ENCODE measurements around the gene ALG5.

Gene ALG5

DNA sequence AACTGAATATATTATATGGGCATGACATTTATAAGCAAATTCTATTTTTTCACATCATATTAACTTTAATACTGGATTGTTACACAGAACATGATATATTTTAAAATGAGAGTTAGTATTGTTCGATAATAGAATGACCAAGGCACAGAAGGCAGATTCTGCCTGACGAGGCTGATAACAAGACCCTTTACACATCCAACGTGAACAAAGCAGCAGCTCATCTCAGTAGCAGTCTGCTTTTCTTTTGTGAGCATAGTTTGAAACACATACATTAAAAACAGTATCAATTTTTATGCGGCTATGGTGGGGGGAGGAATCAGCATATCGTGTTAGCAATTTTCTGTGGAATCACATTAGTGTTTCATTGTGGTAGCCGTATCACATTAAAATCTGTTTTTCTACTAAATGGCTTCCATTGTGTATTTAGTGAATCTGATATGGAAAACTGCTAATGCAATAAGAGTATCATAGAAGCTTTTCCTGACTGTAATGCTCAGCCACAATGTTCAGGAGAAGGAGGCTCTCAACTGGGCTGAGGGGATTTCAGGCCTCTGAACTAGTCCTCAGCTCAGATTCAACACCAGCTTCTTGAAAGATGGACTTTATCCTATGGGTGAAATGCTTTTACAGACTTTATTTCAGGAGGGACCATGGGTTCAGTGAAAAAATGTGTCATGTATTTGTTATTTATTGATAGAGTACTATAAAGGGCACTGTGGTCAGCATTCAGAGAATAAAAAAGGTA lies 83.1 kb downstream of the ALG5 start:
- no peak for DNase-seq (ENCODE audit: low read depth in 2 of 3, low spot score in 1 of 3)

DNA sequence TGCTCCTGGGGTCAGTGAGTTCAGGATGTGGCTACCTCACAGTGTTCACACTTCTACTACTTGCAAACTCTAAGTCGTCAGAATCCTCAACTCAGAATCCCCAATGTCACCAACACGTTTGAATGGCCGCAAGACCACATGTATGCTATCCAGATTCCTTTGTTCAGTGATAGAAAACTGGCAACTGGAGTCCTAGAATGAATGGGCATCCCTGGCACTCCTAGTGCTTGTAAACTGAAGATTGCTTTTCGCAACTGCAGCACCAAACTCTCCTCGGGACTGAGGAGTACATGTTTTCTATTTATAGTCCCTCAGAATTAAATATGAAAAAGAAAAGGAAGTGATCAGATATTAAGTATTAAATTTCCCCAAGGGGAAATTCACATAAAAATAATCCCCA lies 84.0 kb downstream of the ALG5 start:
- DNase-seq (ENCODE audit: low read depth in 2 of 3, low spot score in 1 of 3), result no peak

DNA sequence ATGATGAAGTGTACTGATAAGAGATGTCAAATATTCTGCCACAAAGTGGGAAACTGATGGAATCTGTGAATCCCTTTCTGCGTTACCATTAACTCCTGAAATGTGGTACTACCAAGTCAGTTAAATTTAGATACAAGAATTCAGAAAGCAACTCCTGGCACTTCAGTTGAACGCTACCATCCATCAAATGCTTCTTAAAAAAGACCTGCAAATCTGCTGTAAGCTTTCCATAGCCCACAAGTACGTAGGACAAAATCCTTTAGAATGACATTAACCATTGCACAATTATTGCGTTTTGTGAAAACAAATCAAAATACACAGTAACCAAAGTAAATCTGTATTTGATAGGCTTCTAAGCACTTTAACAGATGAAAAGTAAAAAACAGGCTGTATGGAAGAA lies 84.5 kb downstream of the ALG5 start:
- DNase-seq (ENCODE audit: low read depth in 2 of 3, low spot score in 1 of 3), result no peak

DNA sequence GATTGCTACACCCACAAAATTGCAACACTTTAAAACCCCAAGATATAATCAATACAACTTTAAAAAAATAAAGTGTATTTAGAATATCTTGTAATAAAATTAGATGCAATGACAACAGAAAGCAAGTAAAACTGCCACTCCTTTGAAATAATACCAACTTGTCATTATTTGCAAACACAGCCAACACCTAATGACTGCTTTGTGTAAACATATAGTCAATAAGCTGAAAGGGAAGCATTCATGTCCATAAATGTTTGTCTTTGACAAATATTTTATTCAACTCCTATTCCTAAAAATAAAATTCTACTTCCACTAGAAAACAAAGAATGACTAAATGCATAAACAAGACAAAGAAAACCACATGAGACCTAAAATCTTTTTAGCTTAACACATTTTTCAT lies 85.7 kb downstream of the ALG5 start:
- no peak for DNase-seq (ENCODE audit: low read depth in 2 of 3, low spot score in 1 of 3)

DNA sequence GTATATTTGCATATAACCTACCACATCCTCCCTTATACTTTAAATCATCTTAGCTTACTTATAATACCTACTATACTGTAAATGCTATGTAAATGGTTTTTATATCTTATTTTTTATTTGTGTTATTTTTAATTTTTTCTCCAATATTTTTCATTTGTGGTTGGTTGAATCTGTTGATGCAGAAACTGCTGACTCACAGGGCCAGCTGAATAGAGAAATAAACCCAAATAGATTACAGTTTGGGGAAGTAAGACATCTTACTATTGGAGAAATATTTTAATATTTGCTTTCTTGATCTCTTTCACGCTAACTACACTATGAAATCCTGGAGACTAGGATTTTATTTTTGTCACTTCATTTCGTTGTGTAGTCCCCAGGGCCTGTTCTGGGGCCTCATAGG lies 86.2 kb downstream of the ALG5 start:
- no peak for DNase-seq (ENCODE audit: low read depth in 2 of 3, low spot score in 1 of 3)

DNA sequence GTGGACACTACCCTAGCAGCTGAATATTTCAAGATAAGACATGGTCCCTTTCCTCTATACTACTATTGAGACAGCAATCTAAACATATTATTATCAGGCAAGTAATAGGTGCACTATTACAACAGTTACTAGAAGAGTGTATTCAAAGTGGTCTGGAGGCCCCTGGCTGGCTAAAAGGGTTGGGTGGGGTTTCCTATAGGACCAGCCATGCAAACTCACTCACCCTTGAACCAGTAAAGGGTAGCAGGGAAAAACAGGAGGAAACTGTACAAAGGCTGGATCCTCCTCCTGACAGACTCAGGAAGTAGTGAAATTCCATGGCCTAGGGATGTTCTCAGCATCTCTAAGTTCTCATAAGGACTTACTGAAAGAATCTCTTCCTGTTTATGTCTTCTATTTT lies 86.8 kb downstream of the ALG5 start:
- DNase-seq (ENCODE audit: low read depth in 2 of 3, low spot score in 1 of 3), result no peak

DNA sequence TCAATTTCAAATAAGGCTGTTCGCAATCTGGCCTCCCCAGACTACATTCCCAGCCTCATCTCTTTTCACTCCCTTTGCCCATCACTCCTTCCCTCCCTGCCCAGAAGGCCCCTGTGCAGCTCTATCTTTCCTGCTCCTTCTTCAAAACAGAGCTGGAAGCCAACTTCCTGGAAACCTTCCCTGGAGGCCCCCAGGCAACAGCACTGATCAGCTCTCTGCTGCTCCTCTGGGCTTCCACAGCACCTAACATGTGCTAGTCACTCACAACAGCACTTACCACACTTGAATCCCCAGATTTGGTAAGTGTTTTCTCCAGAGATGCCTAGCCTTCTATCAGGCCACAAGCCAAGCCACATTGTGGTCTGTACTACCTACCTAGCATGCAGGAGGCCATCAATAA lies 88.6 kb downstream of the ALG5 start:
- no peak for DNase-seq (ENCODE audit: low read depth in 2 of 3, low spot score in 1 of 3)

DNA sequence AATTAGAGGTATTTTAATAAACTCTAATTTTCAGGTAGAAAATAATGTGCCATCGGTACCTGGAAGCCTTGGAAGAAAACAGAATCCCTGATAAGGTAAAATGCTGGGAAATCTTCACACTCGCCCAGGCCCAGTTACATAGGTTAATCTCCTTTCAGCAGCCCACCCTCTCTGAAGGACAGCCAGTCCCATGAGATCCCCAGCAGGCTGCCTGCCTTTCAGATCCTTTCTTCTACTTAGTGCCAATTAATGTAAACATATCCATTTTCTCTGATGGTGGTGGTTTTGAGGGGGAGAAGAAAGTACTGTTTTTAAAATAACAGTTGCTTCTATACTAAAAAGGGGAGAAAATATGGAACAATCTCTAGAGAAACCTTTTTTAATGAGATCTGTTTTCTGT lies 91.3 kb downstream of the ALG5 start:
- no peak for DNase-seq (ENCODE audit: low read depth in 2 of 3, low spot score in 1 of 3)

DNA sequence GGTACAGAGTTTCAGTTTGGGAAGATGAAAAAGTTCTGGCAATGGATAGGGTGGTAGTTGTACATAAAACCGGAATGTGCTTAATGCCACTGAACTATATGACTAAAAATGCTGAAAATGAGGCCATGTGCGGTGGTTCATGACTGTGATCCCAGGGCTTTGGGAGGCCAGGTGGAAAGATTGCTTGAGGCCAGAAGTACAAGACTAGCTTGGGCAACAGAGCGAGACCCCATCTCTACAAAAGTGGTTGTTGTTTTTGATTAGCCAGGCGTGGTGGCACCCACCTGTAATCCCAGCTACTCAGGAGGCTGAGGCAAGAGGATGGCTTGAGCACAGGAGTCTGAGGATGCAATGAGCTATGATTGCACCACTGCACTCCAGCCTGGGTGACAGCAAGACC lies 91.9 kb downstream of the ALG5 start:
- DNase-seq (ENCODE audit: low read depth in 2 of 3, low spot score in 1 of 3), result no peak

DNA sequence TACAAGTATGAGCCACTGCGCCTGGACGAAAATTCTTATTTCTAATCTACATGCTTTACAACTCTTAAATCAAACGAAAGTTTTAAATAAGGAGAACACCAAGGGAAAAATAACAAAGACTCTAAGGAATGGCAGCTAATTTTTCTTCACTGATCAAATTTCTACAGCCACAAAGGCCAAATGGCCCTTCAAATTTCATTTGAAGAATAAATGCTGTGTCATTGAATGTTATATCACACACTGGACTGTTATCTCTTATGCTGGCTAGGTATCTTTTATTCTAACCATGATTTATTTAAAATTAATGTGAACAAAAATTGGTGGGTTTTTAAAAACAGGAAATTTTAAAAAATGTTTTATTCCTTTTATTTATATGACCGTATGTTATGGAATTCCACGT lies 93.2 kb downstream of the ALG5 start:
- no peak for DNase-seq (ENCODE audit: low read depth in 2 of 3, low spot score in 1 of 3)

DNA sequence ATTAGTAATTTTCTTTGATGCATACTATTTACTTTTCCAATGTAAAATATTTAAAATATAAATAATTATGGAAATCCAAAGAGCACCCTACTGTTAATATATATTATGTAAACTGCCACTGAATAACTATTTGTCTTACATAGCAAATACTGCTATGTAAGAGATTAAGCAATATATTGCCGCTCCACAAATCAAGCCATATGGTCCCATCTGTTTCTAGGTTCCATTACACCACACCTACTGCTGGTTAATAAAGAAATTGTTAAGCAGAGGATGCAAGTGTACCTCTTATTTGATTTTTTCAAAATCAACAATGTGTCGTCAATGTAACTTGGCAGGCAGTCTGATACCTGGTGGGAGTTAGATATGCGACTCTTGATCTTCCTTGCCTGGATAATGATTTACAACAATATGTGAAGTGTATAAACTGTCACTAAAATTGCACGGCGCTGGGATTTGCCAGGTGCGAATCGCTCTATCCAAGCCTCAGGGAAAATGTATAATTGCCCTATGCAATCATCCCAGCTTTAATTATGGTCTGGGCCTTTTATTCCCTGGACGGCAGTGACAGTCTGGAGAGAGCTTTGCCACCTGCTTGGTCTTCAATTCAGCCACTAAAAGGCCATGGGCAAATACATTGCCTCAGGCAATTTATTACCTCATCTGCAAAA lies 95.1 kb downstream of the ALG5 start:
- DNase-seq (ENCODE audit: low read depth in 2 of 3, low spot score in 1 of 3), result no peak

Data from stimulated activated CD4-positive, alpha-beta T cell treated with anti-CD3 and anti-CD28 coated beads, Interleukin-12 subunit alpha, Interleukin-12 subunit beta, amount 100 ng/mL, for 48 hours (primary cell).